Activated T-helper 1 cell treated with anti-CD3 and anti-CD28 coated beads, Interleukin-2, amount 50 U/mL, for 16 hours (primary cell): ENCODE data around the gene FALEC.
"Not testable (repeated sequence)": the region's sequence is repeated elsewhere in the genome, so short reads cannot be mapped to it uniquely, and the experiment has no call there.

Experiments
- DNase-seq, 2 donors: peaks; one replicate each; pipeline ENCODE4 v3.0.0-alpha.2; 2020; ENCODE audit warnings: low read depth in 1 of 2, low spot score in 1 of 2

FALEC gene

DNA sequence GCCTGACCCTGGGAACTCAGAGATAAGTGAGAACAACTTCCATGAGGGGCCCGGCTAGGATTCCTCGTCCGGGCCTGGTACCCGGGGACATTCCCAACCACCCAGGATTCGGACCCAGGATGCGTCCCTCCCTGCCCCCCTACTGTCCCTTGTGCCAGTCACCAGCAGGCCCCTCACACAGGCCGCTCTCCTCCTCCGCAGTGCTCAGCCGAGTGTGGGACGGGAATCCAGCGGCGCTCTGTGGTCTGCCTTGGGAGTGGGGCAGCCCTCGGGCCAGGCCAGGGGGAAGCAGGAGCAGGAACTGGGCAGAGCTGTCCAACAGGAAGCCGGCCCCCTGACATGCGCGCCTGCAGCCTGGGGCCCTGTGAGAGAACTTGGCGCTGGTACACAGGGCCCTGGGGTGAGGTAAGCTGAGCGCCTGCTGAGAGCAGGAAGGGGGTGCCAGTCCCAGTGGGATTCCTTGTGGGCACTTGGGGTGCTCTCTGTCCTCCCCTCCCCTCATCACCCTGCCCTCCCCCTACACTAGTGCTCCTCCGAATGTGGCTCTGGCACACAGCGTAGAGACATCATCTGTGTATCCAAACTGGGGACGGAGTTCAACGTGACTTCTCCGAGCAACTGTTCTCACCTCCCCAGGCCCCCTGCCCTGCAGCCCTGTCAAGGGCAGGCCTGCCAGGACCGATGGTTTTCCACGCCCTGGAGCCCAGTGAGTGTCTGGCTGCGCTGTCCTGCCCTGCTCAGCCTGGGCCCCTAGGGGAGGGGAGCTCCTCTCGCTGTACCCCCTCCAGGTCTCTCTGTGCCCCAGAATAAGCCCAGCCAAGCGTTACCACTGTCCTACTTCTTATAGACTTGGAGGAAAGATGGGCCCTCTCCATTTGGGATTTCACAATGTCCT is 43.5 kb downstream of the FALEC start:
- DNase-seq: no peak

GRCh38 chr1:150559656-150560010 is 44.1 kb downstream of the FALEC start:
- no peak for DNase-seq

GRCh38 chr1:150560011-150560438 is 44.5 kb downstream of the FALEC start:
- DNase-seq: peak; percentile 41 to 58

- peak; percentile 63 to 71 for DNase-seq
Observed at GRCh38 chr1:150560576-150561253, 45.2 kb downstream of the FALEC start.

- DNase-seq: peak in 1 of 2 donors; percentile 41
Observed at GRCh38 chr1:150561254-150561973, 45.9 kb downstream of the FALEC start.

DNA sequence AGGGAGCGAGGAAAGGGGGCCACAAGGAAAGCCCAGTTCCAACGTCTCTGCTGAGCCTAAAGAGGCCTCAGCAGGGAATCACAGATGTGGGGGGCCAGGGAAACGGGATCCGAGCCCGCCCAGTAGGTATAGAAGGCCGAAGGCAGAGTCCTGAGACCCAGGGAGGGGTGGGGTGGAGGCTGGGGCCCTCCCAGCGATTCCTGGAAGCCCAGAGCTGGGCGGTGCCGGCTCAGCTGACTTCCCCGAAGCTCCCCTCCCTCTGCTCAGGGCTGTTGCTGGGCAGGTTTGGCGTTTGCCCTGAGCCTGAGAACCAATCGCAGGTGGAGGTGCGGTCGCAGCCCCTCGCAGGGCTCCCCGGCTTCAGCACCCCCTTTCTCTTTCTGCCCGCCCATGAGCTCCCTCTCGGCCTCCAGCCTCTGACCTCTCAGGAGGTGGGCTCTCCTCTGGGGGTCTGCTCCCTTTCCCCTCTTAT is 46.5 kb downstream of the FALEC start:
- peak; percentile 42 to 79 for DNase-seq

DNA sequence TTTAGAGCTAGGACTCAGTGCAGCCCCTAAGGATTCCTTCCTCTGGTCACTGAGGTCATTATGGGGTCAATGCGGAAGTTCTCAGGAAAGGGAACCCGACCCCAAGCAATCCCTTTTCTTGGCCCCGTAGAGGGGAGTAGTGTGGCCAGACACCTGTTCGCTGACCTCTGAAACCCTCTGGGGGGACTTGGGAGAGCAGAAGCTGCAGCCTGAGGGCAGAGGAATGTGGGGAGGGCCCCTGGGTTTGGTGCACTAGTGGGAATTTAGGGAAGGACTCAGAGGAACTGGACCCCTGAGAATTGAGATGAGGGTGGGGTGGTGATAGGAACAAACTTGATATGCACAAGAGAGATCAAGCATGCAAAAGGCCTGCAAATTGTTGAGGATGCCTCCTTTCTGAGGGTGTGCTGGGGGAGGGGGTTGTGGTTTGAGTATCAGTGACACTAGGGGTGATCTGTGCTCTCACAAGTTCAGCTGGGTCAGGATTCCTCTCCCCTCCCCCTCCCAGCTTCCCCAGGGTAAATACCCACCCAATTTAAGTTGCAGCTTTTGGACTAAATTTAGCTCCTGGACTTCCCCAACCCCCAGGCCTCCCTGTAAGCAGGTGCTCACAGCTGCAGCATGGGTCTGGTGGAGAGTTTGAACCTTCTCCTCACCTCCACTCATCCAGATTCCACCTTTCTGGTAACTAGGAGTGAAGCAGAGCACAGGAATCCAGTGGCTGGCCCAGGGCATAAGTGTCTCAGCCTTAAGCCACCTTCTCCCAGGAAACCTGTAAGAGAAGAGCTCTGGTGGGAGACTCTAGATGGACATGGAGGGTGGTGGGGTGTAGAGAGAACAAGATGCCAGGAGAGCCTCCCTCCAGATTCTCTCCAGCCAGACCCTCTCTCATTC is 47.1 kb downstream of the FALEC start:
- DNase-seq: peak in 1 of 2 donors; percentile 55

DNA sequence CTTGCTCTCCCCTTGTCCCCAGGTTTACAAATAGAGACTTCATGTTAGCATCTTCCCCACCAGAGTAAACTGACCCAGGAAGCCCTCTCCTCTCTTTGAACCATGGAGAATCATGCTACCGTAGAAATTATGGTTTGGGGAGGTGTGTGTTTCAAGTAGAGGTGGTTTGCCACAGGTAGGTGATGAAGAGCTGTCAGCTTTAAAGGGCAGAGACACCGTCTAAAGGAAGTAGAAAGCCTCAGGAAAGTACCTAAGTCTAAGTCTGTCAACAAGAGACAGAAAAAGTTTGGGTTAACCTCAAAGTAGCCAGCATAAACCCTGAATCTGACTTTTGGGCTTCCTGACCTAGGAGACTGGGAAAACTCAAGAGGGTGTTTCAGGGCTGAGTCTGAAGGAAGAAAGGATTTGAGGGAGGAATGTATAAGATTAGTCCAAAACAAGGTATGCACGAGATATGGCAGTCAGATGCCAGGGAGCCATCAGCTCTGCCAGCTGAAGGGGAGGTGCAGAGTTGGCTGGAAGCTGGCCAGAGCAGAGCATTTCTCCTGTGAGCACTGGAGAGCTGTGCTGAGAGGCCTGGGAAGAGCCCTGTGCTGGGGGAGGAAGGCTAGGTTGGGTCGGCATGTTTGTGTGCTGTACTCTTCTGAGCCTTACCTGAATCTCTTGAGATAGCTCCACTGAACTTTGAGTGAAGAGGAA is 47.9 kb downstream of the FALEC start:
- DNase-seq: no peak

- DNase-seq: no peak
Observed at GRCh38 chr1:150564051-150564991, 48.8 kb downstream of the FALEC start.

DNA sequence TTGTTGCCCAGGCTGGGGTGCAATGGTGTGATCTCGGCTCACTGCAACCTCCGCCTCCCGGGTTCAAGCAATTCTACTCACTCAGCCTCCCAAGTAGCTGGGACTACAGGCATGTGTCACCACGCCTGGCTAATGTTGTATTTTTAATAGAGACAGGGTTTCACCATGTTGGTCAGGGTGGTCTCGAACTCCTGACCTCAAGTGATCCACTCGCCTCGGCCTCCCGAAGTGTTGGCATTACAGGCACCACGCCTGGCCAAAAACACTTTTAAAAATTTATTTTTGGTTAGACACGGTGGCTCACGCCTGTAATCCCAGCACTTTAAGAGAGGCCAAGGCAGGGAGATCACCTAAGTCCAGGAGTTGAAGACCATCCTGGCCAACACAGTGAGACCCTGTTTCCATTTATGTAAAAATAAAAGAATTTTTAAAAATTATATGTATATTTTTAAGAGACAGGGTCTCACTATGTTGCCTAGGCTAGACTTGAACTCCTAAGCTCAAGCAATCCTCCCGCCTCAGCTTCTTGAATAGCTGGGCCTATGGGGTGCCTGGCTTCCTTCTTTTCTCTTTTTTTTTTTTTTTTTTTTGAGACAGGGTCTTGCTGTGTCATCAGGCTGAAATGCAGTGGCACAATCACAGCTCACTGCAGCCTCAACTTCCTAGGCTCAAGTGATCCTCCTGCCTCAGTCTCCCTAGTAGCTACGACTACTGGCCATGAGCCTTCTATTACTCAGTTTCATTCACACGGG is 49.9 kb downstream of the FALEC start:
- DNase-seq: not testable (repeated sequence)

GRCh38 chr1:150566589-150567340 is 51.2 kb downstream of the FALEC start:
- no peak for DNase-seq

GRCh38 chr1:150567341-150567716 is 51.8 kb downstream of the FALEC start:
- DNase-seq: peak in 1 of 2 donors; percentile 35

DNA sequence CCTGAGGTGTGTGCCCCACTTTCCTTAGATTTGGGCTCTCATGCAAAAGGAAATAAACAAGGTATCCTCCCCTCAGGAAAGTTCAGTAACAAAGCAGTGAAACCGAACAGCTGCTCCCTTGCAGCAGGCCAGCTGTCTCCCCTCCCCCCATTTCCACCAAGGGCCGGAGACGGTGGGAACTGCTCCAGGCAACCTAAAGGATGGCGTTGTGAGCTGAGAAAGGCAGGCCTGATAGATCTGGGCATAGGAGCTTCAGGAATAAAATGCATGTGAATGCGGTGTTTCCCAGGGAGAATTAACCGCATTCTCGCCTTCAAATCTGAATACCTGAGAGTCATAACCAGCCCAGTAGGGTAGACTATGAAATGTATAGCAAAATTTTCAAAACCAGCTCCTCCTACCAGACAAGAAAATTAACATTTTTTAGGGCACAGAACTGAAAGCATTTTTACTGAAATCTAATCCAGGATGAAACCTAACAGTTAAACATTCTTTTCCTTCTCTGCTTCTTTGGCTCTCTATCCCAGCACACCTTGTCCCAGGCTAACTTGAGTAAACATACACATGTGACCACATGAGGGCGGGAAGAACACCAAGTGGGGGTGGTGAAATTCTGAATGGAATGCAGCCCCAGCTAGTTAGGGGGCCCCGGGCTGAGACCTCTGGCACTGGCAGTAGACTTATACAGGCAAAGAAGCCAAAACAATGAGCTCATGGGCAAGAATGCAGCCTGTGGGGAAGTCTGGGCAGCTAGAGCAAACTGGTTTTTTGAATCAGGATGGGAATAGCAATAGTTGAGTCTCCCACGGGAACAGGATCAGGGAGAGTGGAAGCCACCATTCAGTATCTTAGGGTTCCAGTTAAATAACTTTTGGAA is 52.4 kb downstream of the FALEC start:
- DNase-seq: no peak

DNA sequence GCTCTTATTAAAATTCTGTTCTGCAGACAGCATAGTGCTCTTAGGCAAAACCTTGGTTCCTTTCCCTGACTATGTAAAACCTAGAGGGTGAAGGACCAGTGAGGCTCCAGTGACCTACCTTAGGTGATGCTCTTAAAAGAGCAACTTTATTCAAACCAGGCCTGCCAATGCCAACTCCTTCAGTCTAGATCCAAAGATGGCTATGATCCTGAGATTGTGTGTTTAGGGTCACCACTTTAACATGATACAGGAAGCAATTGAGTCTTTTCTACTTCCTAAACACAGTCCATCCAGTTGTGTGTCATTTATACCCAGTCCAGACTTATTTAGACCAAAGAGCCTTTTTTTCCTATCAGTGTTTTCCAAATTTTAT is 53.0 kb downstream of the FALEC start:
- DNase-seq: no peak

DNA sequence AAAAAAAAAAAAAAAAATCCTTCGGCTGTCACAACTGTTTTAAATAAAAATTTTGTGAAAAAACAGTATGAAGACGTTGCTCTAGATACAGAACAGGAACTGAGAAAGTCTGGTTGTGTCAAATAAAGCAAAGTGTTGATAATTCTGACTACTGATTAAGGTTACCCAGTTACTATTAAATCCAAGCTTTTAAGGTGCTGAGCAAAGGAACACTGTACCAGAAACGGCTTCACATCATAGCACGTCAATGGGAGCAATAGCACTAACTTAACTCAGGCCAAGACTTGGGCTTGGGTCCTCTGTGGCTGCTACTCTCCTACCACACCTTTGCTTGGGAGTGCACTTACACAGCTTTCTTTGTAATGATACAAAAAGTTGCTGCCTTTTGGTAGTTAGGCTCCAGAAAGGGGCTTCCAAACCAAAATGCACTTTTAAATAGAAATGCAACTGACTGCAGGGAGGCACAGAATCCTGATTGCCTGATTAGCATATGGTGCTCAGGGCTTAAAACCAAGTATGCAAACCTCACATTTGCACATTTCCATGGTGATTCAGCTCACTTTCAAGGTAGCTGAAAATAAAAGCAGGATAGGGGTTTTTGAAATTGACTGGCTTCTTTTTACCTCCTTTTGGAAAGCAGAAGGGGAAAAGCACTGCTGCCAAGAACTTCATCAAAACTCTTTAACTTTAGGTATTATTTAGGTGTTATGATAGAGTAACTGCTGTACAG is 57.5 kb downstream of the FALEC start:
- no peak for DNase-seq

GRCh38 chr1:150573648-150574071 is 58.1 kb downstream of the FALEC start:
- not testable (repeated sequence) for DNase-seq
